Activated naive CD8-positive, alpha-beta T cell treated with anti-CD3 and anti-CD28 coated beads, Interleukin-2, amount 50 U/mL, for 16 hours (primary cell): ENCODE measurements around the gene ATP2B3.
A peak's percentile ranks its signal among the peaks of the same experiment; 100 is the strongest.
"Not testable (repeated sequence)": the region's sequence is repeated elsewhere in the genome, so short reads cannot be mapped to it uniquely, and the experiment has no call there.

Source experiments
- DNase-seq: peaks from one replicate; pipeline ENCODE4 v3.0.0-alpha.2; 2020; ENCODE audit warnings: low read depth, low spot score

Gene ATP2B3

GRCh38 chrX:153593811-153594500 is 76.5 kb downstream of the ATP2B3 start:
- DNase-seq, result no peak

- no peak for DNase-seq
Measured at GRCh38 chrX:153595387-153595786, 77.9 kb downstream of the ATP2B3 start.

GRCh38 chrX:153595859-153596857 is 78.7 kb downstream of the ATP2B3 start:
- DNase-seq, result no peak

- DNase-seq, result no peak
Measured at GRCh38 chrX:153596981-153597750, 79.7 kb downstream of the ATP2B3 start.

DNA sequence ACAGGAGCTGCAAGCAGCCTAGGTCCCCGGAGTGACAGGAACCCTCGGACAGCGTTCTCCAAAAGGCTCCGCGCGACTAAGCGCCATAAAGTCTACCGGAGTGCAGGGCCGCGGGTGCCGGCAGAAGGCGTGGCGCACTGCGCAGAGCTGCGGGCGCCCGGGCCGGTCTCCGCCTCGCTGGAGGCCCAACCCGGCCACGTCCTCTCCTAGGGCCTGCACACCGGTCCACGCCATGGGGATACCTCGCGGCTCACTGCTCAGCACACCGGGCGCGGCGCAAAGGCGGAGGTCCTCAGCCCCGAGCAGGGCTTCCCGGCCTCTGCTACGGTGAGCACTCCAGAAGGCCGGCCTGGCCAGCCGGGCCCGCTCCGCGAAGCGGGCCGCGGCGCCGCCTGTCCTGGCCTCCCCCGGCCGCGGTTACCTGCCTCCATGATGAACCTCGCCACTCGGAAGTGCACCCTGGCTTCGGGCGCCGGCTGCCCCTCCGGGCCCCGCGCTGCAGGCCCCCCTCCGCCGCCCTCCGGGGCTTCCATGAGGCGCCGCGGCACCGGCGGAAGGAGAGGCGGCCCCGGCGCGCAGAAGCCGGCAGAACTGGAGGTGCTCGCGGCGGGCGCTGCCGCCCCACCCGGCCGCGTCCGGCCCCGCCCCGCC is 81.2 kb downstream of the ATP2B3 start, which contains the start of gene CCNQ:
Gene CCNQ, minus strand, starts transcription at position 599 of the 651 bp plus-strand sequence. Its CDS starts 66 bp downstream, at position 533.
- DNase-seq, result no peak

DNA sequence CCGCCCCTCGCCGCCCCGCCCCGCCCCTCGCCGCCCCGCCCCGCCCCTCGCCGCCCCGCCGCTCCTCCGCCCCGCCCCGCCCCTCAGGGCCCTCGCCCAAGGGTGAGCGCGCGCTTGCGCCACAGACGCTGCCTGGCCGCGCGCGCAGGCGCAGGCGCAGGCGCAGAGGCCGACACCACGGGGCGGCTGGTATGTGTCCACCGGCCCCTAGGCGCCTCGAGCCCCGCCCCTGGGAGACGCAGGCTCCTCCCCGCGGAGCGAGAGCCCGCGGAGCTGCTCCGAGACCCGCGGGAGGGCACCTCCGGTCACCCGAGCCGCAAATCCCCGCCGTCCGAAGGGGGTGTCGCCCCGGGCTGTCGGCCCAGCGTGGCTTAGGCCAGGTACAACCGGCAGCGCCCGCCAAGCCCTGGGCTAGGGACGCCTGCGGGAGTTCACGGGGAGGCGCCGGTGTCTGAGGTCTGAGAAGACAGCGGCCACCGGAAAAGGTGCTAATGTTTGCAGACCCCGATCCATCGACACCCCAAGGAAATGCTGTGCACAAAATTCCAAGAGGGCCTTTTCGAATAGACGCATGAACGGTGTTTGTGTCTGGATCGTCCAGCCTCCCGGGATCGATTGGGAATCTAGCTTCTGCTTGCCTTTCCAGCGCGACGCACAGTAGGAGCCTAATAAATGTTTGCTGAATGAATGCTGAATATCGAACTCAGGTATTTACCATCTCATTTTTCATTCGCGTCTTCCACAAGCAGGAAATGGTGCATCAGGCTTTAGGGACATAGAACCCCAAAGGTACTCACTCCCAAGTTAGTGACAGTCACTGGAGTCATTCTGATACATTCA is 82.0 kb downstream of the ATP2B3 start:
- DNase-seq, result peak; percentile 64

DNA sequence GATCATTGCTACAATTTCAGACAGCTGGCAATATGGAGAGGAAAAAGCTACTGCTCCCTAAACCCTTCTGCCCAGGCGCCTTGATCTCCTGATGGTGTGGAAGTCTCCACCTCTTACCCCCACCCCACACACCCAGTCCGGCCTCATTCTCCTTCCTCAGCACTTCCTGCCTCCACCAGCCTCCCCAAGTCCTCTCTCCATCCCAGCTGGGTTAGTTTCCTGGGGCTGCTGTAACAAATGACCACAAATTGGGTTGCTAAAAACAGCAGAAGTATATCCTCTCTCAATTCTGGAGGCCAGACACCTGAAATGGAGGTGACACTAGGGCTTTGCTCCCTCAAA is 82.6 kb downstream of the ATP2B3 start:
- DNase-seq, result no peak

DNA sequence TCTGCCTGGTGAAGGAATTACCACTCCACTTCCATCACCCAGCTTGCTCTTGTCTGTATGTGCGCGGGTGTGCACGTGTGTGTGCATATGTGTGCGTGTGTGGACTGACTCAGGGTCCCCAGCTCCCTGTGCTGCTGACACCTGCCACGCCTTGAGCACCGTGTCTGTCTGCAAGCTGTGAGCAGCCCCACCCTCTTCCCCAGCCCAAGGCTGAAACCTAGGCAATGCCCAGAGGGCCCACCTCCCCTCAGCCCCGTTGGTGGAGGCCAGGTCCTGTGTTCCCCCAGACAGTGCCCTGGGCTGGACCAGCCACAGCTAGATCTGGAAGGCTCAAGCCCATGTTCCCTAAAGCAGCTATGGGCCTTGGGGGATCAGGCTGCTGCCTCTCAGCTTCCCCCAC is 83.5 kb downstream of the ATP2B3 start:
- DNase-seq, result no peak

- DNase-seq, result no peak
Measured at GRCh38 chrX:153601511-153602110, 84.2 kb downstream of the ATP2B3 start.

- DNase-seq, result no peak
Measured at GRCh38 chrX:153602601-153603000, 85.2 kb downstream of the ATP2B3 start.

DNA sequence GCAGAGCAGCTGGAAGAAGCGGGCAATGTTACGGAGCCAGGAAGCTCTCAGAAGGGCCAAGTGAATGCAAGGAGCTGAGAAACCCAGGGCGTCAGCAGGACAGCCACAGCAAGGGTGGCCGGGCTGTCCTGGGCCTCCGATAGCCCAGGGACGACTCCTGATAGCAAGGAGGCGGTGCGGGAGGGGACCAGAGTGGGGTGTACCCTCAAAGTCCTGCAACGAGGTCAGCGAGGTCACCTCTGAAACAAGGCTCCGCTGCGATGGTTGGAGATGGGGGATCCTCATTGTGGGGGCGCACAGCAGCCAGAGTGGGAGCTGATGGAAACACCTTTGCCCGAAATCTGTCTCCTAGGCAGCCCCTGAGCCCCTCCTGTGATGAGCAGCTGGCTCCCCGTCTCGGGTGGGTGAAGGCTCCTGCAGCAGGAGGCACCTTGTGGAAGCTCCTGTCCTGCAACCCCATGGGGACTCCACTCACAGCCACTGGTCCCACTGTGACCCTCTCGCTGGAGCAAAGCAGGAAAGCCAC is 85.8 kb downstream of the ATP2B3 start:
- DNase-seq, result no peak

DNA sequence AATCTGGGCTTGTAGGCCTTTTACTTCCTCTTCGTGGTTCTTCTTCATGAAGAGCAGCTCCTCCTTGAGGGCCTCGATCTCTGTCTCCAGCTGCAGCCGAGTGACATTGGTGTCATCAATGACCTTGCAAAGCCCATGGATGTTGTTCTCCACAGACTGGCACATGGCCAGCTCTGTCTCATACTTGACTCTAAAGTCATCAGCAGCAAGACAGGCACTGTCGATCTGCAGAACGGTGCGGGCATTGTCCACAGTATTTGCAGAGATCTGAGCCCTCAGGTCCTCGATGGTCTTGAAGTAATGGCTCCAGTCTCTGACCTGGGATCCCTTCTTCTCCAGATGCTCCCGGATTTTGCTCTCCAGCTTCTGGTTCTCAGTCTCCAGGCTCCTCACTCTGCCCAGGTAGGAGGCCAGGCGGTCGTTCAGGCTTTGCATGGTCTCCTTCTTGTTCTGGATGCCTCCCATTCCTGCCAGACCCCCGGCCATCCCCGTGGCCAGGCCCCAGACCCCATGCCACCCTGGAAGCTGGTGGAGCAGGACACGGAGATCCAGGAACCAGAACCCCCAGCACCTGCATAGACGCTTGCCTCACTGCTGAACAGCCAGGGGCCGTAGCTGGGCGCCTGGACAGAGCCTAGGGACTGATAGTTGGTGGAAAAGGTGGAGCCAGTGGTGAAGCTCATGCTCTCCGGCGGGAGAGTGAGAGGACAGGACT is 87.4 kb downstream of the ATP2B3 start:
- not testable (repeated sequence) for DNase-seq

- no peak for DNase-seq
Measured at GRCh38 chrX:153606503-153606902, 89.1 kb downstream of the ATP2B3 start.

DNA sequence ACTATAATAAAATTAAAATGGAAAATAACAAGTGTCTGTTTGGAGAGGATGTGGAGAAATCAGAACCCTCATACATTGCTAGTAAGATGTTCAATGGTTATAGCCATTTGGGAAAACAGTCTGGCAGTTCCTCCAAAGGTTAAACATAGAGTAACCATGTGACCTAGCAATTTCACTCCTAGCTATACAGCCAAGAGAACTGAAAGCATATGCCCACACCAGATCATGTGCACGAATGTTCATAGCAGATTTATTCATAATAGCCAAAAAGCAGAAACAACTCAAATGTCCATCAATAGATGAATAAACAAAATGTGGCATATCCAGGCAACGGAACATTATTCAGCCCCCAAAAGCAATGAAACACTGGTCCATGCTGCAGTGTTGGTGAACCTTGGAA is 90.9 kb downstream of the ATP2B3 start:
- no peak for DNase-seq

GRCh38 chrX:153608806-153609205 is 91.4 kb downstream of the ATP2B3 start:
- DNase-seq, result no peak

GRCh38 chrX:153609917-153610835 is 92.7 kb downstream of the ATP2B3 start:
- DNase-seq, result peak; percentile 68

DNA sequence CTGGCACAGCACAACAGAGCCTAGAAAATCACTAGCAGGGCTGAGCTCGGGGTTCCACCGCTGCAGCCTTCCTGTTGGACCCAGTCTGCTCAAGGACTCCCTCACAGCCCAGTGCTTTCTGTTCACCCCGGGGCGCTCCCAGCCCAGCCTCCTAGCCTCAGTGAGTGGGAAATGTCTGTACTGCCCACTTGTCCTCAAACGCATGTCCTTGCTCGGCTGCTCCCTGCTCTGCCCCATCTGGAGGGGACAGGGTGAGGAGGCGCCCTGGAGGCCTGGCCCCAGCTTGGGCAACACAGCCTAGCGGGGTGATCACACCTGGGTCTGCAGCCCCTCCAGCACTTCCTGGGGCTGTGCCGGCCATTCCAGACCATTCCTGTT is 93.4 kb downstream of the ATP2B3 start:
- no peak for DNase-seq
